ENCODE measurements around the gene SKI.

DNA sequence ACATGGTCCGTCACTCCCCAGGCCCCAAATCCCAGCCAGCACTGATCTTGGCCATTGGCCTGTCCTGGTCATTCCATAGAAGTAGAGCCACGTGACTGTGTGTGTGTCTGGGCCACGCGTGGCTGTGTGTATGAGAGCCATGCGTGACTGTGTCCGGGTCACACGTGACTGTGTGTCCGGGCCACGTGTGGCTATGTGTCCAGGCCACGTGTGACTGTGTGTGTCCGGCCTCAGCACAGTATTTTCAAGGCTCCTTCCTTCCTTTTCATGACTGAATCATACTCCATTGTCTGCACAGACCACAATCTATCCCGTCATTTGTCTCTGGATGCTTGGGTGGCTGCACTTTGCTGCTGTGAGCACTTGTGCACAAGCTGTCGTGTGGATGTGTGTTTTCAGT is 67.4 kb downstream of the SKI start:
- no peak for TF ChIP-seq EZH2 (IDR thresholded peaks at IDR 0.05; ENCODE audit: insufficient read depth, low read length)
- no peak for TF ChIP-seq CTCF (IDR thresholded peaks at IDR 0.05; ENCODE audit: insufficient read depth, low read depth, low read length)

All from astrocyte (in vitro differentiated cells and primary cell).